ENCODE data around the gene IL17RC.

DNA sequence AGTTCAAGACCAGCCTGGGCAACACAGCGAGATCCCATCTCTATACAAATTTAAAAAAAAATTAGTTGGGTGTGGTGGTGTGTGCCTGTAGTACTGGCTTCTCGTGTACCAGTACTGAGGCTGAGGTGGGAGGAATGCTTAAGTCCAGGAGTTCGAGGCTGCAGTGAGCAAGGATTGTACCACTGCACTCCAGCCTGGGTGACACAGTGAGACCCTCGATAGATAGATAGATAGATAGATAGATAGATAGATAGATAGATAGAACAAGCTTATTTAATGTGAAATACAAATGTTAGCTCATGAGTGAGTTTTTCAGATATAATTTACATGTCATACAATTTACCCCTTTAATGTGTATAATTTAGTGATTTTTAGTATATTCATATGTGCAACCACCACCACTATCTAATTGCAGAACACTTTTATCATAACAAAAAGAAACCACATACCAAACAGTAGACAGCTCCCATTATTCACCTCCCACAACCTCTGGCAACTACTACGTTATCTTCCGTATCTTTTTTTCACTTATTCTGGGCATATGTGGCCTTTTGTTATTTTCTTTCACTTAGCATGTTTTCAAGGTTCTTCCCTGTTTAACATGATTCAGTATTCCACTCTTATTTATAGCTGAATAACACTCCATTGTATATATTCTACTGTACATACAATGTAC is 48.4 kb downstream of the IL17RC start:
- TF ChIP-seq POLR2A (IDR thresholded peaks at IDR 0.05): no peak
- TF ChIP-seq, protein P1, sequence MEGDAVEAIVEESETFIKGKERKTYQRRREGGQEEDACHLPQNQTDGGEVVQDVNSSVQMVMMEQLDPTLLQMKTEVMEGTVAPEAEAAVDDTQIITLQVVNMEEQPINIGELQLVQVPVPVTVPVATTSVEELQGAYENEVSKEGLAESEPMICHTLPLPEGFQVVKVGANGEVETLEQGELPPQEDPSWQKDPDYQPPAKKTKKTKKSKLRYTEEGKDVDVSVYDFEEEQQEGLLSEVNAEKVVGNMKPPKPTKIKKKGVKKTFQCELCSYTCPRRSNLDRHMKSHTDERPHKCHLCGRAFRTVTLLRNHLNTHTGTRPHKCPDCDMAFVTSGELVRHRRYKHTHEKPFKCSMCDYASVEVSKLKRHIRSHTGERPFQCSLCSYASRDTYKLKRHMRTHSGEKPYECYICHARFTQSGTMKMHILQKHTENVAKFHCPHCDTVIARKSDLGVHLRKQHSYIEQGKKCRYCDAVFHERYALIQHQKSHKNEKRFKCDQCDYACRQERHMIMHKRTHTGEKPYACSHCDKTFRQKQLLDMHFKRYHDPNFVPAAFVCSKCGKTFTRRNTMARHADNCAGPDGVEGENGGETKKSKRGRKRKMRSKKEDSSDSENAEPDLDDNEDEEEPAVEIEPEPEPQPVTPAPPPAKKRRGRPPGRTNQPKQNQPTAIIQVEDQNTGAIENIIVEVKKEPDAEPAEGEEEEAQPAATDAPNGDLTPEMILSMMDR (IDR thresholded peaks at IDR 0.05): no peak

Measured in Peyer's patch (tissue), 4 donors.